ENCODE data around the gene KRTAP5-11. TPM values are rescaled to one million over a fixed set of nuclear protein-coding genes. Genes with fewer than 3 reads are reported as not detected.
"Not testable (repeated sequence)": the region's sequence is repeated elsewhere in the genome, so short reads cannot be mapped to it uniquely, and the experiment has no call there.

KRTAP5-11 gene
- total RNA-seq, 2 experiments from 2014 or later = not detected

DNA sequence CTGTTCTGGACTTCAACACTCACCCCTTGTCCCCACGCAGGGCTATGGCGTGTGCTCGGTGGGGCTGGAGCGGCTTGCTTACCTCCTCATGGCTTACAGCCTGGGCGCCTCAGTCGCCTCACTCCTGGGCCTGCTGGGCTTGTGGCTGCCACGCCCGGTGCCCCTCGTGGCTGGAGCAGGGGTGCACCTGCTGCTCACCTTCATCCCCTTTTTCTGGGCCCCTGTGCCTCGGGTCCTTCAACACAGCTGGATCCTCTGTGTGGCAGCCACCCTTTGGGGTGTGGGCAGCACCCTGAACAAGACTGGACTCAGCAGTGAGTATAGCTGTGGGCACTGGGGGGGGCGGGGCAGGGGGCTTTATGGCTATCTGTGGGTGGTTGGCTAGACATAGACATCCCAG, 20.5 kb upstream of the KRTAP5-11 start:
- not testable (repeated sequence) for H3K9me3 Mint-ChIP-seq, H3K4me1 Mint-ChIP-seq, H3K4me3 Mint-ChIP-seq, DNase-seq, H3K36me3 Mint-ChIP-seq, H3K27ac Mint-ChIP-seq
- H3K27me3 Mint-ChIP-seq = peaks cover 30% of the 10 kb centered on the region

DNA sequence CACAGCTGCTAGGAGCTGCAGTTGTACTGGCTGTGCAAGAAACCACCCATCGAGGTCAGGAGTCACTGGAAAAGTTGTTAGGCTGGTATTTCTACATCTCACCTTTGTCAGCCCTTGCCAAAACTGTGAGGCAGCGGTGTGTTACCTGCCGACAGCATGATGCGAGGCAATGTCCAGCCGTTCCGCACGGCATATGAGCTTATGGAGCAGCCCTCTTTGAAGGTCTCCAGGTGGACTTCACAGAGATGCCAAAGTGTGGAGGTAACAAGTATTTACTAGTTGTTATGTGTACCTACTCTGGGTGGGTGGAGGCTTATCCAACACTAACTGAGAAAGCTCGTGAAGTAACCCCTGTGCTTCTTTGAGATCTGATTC, 6.9 kb upstream of the KRTAP5-11 start:
- not testable (repeated sequence) for H3K36me3 Mint-ChIP-seq, H3K27ac Mint-ChIP-seq, H3K9me3 Mint-ChIP-seq, H3K4me3 Mint-ChIP-seq, H3K4me1 Mint-ChIP-seq, DNase-seq
- peaks cover 13% of the 10 kb centered on the region for H3K27me3 Mint-ChIP-seq

DNA sequence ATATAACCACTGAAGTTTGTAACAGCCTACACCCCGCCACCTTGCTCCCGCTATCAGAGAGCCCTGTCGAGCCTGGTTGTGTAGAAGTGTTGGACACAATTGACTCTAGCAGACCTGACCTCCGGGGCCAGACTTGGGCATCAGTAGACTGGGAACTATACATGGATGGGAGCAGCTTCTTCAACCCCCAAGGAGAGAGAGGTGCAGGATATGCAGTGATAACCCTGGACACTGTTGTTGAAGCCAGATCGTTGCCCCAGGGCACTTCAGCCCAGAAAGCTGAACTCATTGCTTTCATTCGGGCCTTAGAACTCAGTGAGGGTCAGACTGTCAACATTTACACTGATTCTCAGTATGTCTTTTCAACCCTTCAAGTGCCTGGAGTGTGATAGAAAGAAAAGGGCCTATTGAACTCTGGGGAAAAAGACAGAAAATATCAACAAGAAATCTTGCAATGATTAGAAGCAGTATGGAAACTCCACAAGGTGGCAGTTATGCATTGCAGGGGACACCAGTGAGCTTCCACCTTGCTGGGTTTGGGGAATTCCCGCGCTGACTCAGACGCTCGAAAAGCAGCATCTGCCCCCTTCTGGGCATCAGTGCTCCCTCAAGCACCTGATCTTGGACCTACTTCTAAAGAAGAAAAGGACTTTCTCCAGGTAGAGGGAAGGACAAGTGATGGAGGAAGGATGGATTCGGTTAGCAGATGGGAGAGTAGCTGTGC, 6.3 kb upstream of the KRTAP5-11 start:
- peaks cover 13% of the 10 kb centered on the region for H3K27me3 Mint-ChIP-seq
- not testable (repeated sequence) for H3K9me3 Mint-ChIP-seq, H3K27ac Mint-ChIP-seq, H3K36me3 Mint-ChIP-seq, H3K4me3 Mint-ChIP-seq, H3K4me1 Mint-ChIP-seq
- peak; percentile 74 for DNase-seq

DNA sequence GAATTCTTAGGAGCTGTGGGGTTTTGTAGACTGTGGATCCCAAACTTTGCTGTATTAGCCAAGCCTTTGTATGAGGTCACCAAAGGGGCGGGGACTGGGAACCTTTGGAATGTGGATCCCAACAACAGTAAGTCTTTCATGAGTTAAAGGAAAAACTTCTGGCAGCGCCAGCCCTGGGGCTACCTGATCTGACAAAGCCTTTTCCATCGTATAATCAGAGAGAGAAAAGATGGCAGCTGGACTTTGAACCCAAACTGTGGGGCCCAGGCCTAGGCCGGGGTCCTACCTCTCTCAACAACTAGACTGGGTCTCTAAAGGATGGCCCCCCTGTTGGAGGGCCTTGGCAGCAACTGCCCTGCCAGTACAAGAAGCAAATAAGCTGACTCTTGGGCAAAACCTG, 5.6 kb upstream of the KRTAP5-11 start:
- not testable (repeated sequence) for H3K27ac Mint-ChIP-seq, H3K36me3 Mint-ChIP-seq, H3K4me3 Mint-ChIP-seq, H3K4me1 Mint-ChIP-seq, DNase-seq, H3K9me3 Mint-ChIP-seq
- peaks cover 13% of the 10 kb centered on the region for H3K27me3 Mint-ChIP-seq

DNA sequence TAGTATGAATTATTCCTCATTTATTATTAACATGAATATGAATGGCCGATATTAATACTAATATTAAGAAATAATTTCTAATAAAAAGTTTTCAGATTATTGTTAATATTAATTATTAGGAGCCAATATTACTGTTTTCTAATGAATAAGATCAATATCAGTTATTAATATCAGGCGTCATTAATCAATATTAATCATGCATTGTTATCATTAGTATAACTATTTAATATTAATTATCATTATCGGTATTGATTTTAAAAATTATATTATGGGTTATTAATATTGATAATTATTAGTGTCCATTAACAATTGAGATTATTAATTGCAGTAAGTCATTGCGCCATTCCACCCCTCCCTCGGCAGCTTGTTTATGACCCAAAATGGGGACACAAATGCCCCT, 3.0 kb upstream of the KRTAP5-11 start:
- H3K36me3 Mint-ChIP-seq, H3K4me3 Mint-ChIP-seq, H3K27ac Mint-ChIP-seq, H3K4me1 Mint-ChIP-seq, H3K9me3 Mint-ChIP-seq, DNase-seq: not testable (repeated sequence)
- H3K27me3 Mint-ChIP-seq = peaks cover 23% of the 10 kb centered on the region

DNA sequence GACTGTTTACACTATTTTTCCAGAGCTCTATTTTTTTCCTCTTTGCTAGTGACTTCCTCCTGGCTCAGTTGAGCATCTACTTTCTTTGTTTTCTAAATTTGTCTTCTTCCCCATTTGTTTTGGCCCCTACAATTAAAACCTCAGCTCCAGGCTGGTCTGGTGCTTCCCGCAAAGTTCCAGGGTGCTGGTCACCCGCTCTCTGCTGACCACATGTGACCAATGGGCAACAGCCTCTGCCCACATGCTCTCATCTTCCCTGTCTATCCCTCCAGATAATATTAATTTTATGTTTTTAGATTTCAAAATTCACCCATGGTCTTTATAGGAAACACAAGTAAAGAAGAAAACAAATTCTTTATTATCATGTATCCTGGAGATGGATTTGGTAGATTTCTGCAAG, 294 bp upstream of the KRTAP5-11 start:
- not testable (repeated sequence) for DNase-seq, H3K9me3 Mint-ChIP-seq, H3K27ac Mint-ChIP-seq, H3K4me1 Mint-ChIP-seq, H3K4me3 Mint-ChIP-seq, H3K36me3 Mint-ChIP-seq
- H3K27me3 Mint-ChIP-seq = peaks cover 26% of the 10 kb centered on the region

DNA sequence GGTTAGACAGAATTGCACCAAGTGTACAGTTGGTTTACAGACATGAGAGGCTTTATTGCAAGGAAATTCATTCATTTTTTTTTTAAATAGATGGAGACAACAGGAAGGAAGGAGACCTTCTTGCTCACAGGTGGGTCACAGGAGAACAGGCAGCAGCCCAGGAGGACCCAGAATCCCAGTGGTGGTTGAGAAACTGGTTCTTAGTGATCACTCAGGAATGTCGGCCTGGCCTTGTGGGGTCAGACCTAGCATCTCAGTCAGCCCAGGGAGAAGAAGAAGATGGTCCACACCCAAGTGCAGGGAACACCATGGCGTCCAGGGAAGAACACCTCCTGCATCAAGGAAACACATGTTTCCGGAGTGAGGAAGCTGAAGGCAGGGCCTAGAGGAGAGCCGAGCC, 849 bp downstream of the KRTAP5-11 start:
- no peaks in the 10 kb centered on the region for H3K9me3 Mint-ChIP-seq
- DNase-seq = no peak
- H3K27ac Mint-ChIP-seq = no peak overlapping the region
- no peak overlapping the region for H3K4me3 Mint-ChIP-seq
- peaks cover 26% of the 10 kb centered on the region for H3K27me3 Mint-ChIP-seq
- no peaks in the 10 kb centered on the region for H3K4me1 Mint-ChIP-seq
- H3K36me3 Mint-ChIP-seq = no peaks in the 10 kb centered on the region

DNA sequence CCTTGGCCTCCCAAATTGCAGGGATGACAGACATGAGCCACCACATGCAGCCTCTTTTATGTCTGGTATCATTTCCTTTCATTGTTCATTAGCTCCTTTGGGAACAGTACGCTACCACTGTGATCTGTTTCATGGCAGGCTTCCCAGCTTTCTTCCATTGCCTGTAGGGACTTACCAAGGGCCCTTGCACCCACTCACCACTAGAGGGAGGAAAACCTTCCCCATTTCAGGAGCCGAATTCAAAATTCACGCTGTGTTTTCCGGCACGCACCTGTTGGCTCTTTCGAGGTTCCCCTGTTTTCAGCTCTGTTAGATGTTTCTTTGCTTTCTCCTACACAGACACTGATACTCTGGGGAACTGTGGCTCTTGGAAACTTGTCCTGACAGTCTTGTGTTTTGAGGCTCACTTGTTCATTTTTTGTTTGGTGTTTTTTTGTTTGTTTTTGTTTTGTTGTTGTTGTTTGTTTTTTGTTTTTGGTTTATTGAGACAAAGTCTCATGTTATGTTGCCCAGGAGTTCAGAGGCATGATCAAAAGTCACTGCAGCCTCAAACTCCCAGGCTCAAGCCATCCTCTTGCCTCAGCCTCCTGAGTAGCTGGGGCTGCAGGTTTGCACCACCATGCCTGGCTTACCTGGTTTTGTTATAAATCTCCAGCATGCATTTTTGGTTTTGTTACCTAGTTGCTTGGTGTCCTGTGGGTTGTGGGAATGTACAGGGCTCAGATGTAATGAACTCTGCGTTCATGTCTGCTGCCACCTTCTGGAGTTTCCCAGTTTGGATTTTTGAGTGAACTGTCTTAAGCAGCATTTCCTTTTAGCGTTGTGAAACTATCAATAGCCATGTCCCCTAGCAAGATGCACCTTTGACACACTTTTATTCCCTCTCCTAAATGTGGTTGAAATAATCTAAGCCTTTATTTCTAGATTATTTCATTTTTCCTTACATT, 2.3 kb downstream of the KRTAP5-11 start:
- Mint-ChIP-seq H3K27ac (no peak overlapping the region), H3K4me3 (no peak overlapping the region), H3K9me3 (no peaks in the 10 kb centered on the region), H3K4me1 (no peaks in the 10 kb centered on the region), H3K27me3 (peaks cover 18% of the 10 kb centered on the region), H3K36me3 (no peaks in the 10 kb centered on the region)
- peak; percentile 18 for DNase-seq

DNA sequence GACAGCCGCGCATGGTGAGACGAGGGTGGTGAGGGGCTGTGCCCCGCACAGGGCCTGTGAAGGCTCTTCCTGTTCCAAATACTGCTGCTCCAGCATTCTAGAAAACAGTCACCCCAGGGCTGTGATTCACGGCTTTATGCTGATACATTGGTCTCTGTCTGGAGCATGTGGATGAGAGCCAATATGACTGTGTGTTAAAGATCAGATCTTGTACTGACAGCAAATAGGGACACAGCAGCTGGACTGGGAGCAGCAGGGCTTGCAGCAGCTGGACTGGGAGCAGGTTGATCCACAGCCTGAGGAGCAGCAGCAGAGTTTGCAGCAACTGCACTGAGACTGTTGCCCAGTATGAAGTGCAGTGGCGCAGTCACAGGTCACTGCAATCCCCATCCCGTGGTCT, 3.2 kb downstream of the KRTAP5-11 start:
- H3K4me3 Mint-ChIP-seq, DNase-seq, H3K27ac Mint-ChIP-seq, H3K9me3 Mint-ChIP-seq, H3K4me1 Mint-ChIP-seq, H3K36me3 Mint-ChIP-seq: not testable (repeated sequence)
- peaks cover 12% of the 10 kb centered on the region for H3K27me3 Mint-ChIP-seq

DNA sequence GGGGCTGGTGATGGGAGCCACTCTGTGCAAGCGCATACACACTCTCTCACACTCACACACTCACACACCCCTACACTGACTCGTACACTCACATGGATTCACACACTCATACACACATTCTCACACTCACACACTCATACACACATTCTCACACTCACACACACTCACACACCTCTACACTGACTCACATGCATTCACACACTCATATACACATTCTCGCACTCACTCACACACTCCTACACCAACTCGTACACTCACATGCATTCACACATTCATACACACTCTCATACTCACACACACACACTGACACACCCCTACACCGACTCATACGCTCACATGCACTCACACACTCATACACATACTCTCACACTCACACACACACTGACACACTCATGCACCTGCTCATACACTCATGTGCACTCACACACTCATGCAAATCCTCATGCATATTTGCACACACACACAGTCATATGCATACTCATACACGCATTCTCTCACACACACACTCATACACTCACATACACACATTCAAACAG, 5.1 kb downstream of the KRTAP5-11 start:
- no peak for DNase-seq
- H3K9me3 Mint-ChIP-seq = no peaks in the 10 kb centered on the region
- no peak overlapping the region for H3K4me3 Mint-ChIP-seq
- H3K27me3 Mint-ChIP-seq = peaks cover 8% of the 10 kb centered on the region
- no peak overlapping the region for H3K27ac Mint-ChIP-seq
- H3K36me3 Mint-ChIP-seq = no peaks in the 10 kb centered on the region
- no peaks in the 10 kb centered on the region for H3K4me1 Mint-ChIP-seq

DNA sequence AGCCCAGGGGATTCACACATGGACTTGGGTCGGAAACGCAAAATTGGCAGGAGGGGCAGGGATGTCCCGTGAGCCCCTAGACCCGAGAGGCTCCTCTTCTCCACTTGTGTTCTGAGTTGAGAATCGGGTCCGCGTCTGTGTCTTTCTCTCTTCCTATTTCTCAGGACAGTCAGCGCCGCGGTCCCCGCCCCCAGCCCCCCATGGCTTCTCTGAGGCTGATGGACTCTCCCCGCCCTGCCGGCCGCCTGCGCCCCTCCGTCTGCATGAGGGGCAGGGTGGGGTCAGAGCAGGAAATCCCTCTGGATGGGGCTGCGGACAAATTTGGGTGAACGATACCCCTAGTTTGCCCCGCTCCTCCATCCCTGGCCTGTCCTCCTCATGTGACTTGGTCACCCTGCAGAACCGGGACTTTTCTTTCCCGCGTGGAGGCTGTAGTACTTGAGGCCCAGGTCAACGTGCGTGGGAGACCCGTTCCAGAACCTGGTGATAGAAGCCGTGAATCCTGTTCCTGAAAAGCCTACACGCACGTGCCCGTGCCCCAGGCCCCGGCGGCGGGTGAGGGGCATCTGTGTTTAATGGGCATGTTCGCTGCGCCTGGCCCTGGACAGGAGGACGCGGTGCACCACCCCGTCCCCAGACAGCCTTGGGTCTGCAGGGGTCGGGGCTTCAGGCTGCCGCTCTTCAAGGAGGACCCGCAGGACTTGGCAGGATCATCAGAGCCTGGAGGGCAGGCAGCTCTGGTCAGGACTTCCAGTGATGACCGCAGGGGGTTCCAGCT, 5.8 kb downstream of the KRTAP5-11 start:
- not testable (repeated sequence) for H3K4me3 Mint-ChIP-seq, H3K36me3 Mint-ChIP-seq, H3K9me3 Mint-ChIP-seq, DNase-seq, H3K27me3 Mint-ChIP-seq, H3K4me1 Mint-ChIP-seq, H3K27ac Mint-ChIP-seq

DNA sequence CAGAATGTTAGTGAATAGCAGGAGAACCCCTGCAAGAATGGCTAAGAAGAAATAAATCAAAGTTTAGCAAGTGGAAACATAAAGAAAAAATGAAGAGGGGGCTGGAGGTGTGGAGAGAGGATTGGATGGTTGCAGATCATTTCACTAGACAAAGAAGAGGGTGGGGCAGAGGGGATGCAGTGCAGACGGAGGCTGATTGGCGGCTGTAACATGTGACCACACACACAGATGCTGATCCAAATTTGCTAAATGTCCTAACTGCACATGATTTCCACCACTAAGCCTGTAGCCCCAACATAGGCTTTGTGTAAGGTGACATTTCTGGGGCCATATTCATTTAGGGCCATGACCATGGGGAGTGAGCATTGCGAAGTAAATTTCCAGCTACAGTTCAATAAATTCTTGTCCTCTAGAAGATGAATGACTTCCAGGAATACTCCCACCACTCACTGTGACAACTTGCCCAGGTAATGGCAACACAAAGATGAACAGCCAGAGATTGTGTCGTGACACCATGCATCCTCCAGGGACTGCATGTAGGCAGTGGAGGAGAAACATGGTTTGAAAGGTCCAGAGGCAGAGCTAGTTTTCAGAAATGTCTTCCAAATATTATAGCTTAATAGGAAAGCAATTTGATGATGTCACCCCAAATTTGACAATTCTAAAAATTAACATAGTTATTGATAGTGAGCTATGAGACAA, 6.8 kb downstream of the KRTAP5-11 start:
- no peaks in the 10 kb centered on the region for H3K4me1 Mint-ChIP-seq
- no peak overlapping the region for H3K27ac Mint-ChIP-seq
- DNase-seq = no peak
- H3K27me3 Mint-ChIP-seq = peaks cover 4% of the 10 kb centered on the region
- no peaks in the 10 kb centered on the region for H3K9me3 Mint-ChIP-seq
- no peaks in the 10 kb centered on the region for H3K36me3 Mint-ChIP-seq
- no peak overlapping the region for H3K4me3 Mint-ChIP-seq

DNA sequence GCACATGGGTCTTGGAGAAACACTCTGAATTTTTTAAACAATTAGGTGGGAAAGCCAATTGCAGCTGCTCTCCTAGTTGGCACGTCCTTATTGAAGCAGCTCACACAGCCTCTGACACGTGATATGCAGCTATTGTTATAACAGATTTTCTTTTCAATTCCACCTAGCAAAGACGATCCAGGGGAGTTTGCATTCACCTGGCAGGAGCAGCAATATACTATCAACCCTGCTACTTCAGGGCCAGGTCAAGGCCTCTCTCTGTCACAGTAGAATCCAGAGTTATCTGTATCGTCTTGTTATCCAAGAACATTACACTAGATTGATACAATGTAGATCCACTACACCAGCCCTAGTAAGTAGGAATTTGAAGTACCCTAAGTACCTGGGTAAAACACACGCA, 8.3 kb downstream of the KRTAP5-11 start:
- no peak for DNase-seq
- H3K36me3 Mint-ChIP-seq = no peaks in the 10 kb centered on the region
- no peaks in the 10 kb centered on the region for H3K4me1 Mint-ChIP-seq
- no peaks in the 10 kb centered on the region for H3K9me3 Mint-ChIP-seq
- H3K27ac Mint-ChIP-seq = no peak overlapping the region
- H3K4me3 Mint-ChIP-seq = no peak overlapping the region
- H3K27me3 Mint-ChIP-seq = no peaks in the 10 kb centered on the region

DNA sequence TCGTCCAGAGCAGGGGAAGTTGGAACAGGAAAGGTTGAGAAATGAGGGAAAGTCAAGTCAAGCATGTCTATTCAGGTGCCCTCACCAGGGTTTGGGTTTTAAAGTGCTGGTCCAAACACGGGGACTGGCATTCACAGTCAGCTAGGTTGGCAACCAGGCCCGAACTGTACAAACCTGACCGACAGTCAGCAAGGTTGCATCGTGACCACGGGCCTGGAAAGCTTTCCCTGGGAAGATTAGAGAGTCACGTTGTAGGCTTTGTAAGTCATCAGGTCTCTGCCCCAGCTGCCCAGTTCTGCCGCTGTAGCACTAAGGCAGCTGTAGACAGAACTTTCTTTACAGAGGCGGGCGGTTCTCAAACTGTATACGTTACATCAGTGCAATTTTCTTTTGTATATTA, 9.9 kb downstream of the KRTAP5-11 start:
- no peaks in the 10 kb centered on the region for H3K4me1 Mint-ChIP-seq
- no peak overlapping the region for H3K27ac Mint-ChIP-seq
- H3K9me3 Mint-ChIP-seq = no peaks in the 10 kb centered on the region
- H3K4me3 Mint-ChIP-seq = no peak overlapping the region
- no peaks in the 10 kb centered on the region for H3K36me3 Mint-ChIP-seq
- no peaks in the 10 kb centered on the region for H3K27me3 Mint-ChIP-seq
- DNase-seq = no peak

Data from activated naive CD8-positive, alpha-beta T cell treated with anti-CD3 and anti-CD28 coated beads for 36 hours (primary cell).